Stimulated activated CD4-positive, alpha-beta T cell treated with anti-CD3 and anti-CD28 coated beads, Interleukin-4, amount 100 ng/mL, for 4 hours (primary cell): ENCODE results near the gene WDFY4.

Source experiments
- DNase-seq, 2 experiments: peaks; one replicate each; pipeline ENCODE4 v3.0.0-alpha.2; 2020

WDFY4 gene

DNA sequence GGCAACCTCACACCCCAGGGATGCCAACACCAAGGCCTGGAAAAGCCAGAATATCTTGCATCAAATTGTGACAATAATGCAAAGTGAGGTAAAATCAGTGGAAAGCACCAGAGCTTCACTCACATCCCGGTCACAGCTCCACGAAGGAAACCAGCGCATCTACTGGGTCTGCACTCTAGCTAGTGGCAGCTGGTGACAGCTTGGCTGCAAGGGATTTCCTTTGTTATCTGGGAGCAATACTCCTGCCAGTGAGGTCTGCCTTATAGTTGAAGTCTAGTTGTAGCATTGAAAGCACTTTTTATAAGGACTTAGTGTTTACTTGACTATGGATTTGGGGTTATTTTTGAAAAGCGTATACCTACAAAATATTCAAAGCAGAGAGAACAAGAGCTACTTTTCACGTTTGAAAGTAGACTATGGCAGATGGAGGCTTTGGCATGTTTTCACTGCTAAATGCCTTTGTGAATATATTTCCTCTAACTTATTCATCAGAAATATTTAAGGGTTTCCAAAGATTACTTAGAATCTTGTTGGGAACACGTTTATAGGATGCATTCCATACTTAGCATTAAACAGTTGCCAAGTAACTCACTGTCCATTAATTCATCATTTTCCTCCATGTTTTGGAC lies 26.1 kb downstream of the WDFY4 start:
- DNase-seq: no peak

DNA sequence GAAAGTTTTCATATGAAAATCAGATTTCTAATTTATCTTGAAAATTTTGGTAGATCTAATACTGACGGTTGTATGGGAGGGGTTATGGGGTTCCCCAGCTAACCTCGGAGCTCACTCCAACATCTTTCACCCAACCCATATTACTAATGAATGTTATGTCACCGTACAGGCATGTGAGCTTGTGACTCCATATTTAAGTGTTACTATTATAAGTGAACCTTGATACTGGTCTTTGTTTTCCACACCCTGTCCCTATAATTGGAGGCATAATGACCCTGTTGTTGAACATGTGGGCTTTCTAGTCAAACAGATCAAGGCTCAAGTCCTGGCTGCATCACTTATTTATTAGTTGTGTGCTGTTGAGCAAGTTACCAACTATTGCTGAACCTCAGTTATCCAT lies 27.2 kb downstream of the WDFY4 start:
- DNase-seq: no peak

- no peak for DNase-seq
Measured at GRCh38 chr10:48714088-48714487, 29.4 kb downstream of the WDFY4 start.

- DNase-seq: no peak
Measured at GRCh38 chr10:48716416-48716815, 31.7 kb downstream of the WDFY4 start.

DNA sequence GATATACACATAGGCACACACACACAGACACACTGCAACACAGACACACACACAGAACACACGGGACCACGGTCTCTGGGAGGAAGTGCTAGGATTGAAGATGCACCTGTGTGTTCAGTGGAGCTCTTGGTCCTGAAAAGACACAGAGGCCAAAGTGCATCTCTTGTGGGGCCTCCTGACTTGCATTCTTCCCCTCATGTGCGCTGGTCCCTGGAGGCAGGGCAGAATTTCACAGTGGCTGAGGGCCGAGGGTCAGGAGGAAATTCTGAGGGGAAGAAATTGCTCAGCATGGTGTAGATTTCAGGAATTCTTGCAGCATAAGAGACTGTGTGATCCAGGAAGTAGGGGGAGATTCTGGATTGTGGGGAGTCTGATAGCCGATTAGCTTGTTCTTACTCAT lies 35.9 kb downstream of the WDFY4 start:
- no peak for DNase-seq

DNA sequence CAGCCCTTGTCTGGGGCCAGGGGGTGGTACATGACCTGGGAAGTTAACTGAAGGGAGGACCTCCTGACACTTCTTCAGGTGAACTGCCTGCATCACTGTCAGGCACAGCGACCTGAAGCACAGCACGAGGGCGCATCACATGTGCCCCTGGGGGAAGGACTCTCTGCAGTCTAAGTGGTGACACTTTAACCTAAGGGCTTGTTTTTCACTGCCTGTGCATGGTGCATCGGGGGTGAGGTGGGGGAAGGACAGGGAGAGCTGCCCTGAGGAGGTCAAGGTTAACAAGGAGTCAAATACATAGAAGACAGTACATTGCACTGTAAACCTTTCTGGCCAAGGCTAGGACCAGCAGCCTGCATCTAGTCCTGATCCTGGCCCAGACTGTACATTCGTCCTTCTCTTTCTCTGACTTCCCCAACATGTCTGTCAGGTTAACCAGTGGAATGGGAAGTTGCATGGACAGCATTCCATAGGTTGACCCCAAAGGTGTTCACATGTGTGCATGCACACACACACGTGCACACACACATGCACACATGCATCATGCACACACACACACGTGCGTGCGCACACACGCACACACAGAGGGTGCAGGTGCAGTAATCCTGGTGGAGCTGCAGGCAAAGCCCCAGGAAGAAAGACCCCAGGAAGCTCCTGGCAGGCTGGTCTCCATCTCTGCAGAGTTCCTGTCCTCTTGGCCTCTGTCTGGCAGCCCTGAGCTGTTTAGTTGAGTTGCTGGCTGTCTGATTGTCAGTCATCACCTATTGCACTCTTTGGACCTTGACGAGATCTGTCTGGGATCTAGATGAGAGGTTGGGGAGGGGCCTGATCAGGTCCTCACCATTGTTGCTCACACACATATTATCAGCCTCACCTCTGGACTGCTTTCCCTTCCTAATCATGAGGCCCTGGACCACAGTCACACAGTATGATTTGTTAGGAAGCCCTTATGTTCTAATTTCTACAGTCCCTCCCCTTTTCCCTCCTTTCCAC lies 37.8 kb downstream of the WDFY4 start:
- no peak for DNase-seq

- no peak for DNase-seq
Measured at GRCh38 chr10:48724127-48724526, 39.5 kb downstream of the WDFY4 start.

GRCh38 chr10:48725708-48726107 lies 41.0 kb downstream of the WDFY4 start:
- DNase-seq: no peak

- DNase-seq: no peak
Measured at GRCh38 chr10:48727866-48728265, 43.2 kb downstream of the WDFY4 start.

GRCh38 chr10:48729222-48729621 lies 44.5 kb downstream of the WDFY4 start:
- no peak for DNase-seq

GRCh38 chr10:48729941-48730457 lies 45.3 kb downstream of the WDFY4 start:
- DNase-seq: no peak

GRCh38 chr10:48731141-48731540 lies 46.5 kb downstream of the WDFY4 start:
- DNase-seq: no peak

GRCh38 chr10:48731654-48732053 lies 47.0 kb downstream of the WDFY4 start:
- DNase-seq: no peak

DNA sequence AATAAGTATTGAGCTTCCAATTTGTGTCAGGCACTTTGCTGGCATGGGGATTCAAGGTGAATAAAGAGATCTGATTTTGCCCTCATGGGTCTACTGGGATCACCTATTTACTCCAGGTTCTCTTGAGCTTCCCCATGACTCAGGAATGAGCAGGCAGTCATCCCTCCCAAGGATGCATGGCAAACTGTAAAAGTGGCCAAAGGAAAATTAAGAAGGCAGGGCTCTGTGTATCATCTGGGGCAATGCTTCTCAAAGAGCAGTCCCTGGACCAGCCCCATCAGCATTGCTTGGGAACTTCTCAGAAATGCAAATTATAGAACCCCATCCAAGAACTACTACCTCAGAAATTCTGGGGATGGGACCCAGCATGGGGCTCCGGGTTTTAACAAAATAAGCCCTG lies 48.7 kb downstream of the WDFY4 start:
- DNase-seq: no peak

DNA sequence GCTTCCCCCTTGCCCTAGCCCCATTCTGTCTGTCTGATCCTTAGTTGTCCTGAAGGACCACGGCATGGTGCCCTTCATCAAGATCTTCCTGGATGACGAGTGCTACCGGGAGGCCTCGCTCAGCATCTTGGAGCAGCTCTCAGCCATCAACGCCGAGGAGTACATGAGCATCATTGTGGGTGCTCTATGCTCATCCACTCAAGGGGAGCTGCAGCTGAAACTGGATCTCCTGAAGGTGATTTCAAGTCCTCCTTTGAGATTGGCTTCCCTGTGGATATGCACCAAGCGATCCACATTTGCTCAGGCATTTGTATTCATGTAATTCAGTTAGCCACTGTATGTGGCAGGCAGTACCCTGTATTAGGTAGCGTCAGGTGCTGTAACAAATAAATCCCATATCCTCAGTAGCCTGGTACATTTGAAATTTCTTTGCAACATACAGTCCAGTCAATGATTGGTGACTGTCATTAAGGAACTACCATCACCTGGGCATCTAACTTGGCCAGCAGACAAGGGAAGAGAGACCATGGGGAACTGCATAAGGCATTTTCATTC lies 51.2 kb downstream of the WDFY4 start:
- no peak for DNase-seq

DNA sequence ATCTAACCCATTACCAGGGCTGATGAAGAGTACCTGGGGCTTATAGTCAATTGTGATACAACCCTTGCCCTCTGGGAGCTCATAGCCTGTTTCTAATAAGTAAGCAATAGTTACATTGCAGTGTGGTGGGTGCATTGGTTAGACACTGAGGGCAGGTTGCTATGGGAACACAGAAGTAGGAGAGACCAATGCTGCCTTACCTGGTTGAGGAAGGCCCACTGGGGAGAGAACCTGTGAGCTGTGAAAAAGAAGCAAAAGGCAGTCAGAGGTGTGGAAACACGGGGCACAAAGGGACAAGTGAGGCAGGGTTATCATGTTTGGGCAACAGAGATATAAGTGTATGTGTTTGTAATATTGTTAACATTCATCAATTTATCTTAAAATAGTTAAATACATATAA lies 51.9 kb downstream of the WDFY4 start:
- DNase-seq: no peak

DNA sequence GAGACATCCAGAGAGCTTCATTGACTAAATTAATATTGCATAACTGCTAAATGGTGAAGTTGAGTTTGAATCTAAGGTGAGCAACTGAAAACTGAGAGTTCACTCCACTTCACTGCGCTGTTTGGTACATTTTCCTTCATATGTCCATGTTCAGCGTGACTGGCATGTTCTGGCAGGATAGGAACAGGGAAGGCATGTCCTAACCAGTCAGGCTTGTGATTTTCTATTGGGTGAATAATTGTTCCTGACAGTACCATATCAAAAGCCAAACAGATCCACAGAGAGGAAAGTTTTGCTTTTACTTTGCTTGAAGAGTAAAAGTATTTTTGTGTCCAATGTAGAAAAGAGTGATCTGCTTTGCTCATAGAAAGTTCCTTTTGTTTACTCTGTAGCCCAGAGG lies 53.2 kb downstream of the WDFY4 start:
- DNase-seq: no peak

- DNase-seq: no peak
Measured at GRCh38 chr10:48739170-48739569, 54.5 kb downstream of the WDFY4 start.

- no peak for DNase-seq
Measured at GRCh38 chr10:48740015-48740707, 55.5 kb downstream of the WDFY4 start.

DNA sequence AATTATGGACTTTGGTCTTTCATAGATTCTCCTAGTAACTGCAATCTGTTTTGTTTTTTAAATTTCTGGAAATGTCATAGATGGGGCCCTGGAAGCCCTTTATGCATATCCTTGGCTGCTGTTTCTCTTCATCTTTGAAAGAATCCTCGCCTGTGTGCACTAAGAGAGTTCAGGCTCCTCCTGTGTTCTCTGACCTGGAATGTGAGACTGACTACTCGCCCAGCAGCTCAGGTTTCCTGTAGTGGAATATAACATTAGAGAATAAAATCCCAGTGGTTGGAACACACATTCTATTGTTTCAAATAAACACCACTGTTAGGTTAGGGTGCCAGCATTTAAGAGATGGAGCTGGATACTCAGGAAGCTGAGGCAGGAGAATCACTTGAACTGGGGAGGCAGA lies 56.3 kb downstream of the WDFY4 start:
- no peak for DNase-seq

DNA sequence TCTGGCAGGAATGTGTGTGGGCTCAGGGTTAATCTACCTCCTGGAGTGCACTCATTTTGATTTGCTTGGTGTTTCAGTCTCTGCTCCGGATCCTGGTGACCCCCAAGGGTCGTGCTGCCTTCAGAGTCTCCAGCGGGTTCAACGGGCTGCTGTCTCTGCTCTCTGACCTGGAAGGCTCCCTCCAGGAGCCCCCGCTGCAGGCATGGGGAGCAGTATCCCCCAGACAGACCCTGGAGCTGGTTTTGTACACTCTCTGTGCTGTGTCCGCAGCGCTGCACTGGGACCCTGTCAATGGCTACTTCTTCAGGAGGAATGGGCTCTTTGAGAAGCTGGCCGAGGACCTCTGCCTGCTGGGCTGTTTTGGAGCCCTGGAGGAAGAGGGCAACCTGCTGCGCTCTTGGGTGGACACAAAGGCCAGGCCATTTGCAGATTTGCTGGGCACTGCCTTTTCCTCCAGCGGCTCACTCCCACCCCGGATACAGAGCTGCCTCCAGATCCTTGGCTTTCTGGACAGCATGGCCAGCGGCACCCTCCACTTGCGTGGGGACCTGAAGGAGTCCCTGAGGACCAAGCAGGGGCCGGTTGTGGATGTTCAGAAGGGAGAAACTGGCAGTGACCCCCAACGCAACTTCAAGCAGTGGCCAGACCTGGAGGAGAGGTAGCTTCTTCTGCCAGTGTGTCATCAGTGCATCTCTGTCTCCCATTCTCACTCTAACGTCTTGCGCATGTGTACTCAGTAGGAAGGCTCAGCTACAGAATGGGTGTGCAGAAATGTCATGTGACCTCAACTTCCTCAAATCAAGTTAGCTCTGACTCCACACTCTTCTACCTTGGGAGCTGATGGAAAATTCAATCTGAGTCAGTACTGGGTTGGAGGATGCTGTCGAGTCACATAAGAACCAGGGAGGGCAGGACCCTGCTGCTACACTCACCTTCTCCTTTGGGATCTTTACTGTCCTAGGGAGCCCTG lies 58.5 kb downstream of the WDFY4 start:
- no peak for DNase-seq

DNA sequence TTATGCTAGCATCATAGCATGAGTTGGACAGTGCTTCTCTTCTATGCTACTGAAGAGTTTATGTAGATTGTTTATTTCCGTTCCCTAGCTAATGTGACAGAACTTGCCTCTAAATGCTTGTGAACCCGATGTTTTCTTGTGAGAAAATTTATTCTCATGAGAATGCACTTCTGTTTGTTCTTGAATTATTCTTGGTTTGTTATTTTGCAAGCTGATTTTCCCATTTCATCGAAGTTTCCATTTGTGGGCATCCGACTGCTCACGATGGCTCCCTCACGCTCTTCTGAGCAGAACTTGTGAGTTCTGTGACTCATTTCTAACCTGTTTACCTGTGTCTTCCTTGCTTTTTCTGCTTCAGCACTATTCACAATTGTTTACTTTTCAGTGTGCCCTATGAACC lies 59.9 kb downstream of the WDFY4 start:
- DNase-seq: no peak
